Panc1 (cell line): Measurements from ENCODE around the gene ANO2. TPM values are rescaled to one million over a fixed set of nuclear protein-coding genes. Genes with fewer than 3 reads are reported as not detected.

ENCODE experiments used
- ATAC-seq: fragments of 200-7000 bp; cut with Tn5 transposase; 2 replicates; pipeline ENCODE4 v1.9.1; 2020; ENCODE audit warnings: mild to moderate bottlenecking, moderate library complexity
- BruUV-seq: library from RNA; stranded (reverse); fragments of 400-500 nt; replicated peaks from 2 replicates; lab custom pipeline; 2021; lab: Mats Ljungman, UMichigan
- CTCF ChIA-PET: fragments of 300-600 bp; sonication (Branson Sonifier 250); formaldehyde crosslinking; loops from one replicate; lab custom pipeline; 2022; ENCODE audit warnings: antibody characterized with exemption; lab: Charles Lee
- POLR2A ChIA-PET: fragments of 300-600 bp; sonication (Branson Sonifier 250); formaldehyde crosslinking; loops from one replicate; lab custom pipeline; 2022; ENCODE audit warnings: antibody characterized with exemption; lab: Charles Lee
- DNase-seq: peaks from one replicate; pipeline ENCODE4 v3.0.0-alpha.2; 2010; ENCODE audit warnings: low read depth, low spot score
- H3K27ac ChIP-seq: 2 replicates; pipeline ENCODE4 v1.5.1; 2011; ENCODE audit warnings: mild to moderate bottlenecking, low read length, inconsistent platforms
- H3K27me3 ChIP-seq: fragments of 200-500 bp; sonication (Bioruptor generic); 2 replicates; pipeline ENCODE4 v1.6.0; 2014; ENCODE audit warnings: low read length, inconsistent platforms; ENCODE audit not compliant: control insufficient read depth, insufficient read depth
- H3K36me3 ChIP-seq: fragments of 200-500 bp; sonication (Bioruptor generic); 2 replicates; pipeline ENCODE4 v1.5.1; 2014; ENCODE audit warnings: inconsistent platforms, mild to moderate bottlenecking, low read length, moderate library complexity; ENCODE audit not compliant: control insufficient read depth, insufficient read depth
- H3K4me1 ChIP-seq: 2 replicates; pipeline ENCODE4 v1.5.1; 2011; ENCODE audit warnings: inconsistent platforms, mild to moderate bottlenecking, low read length, moderate library complexity; ENCODE audit not compliant: control insufficient read depth, insufficient read depth
- H3K4me3 ChIP-seq, 2 experiments: 2 replicates each; pipeline ENCODE4 v1.5.1; 2011 to 2012; ENCODE audit warnings: low read depth in 2 of 2, low read length in 2 of 2, mild to moderate bottlenecking in 2 of 2, inconsistent platforms in 1 of 2, moderate library complexity in 1 of 2
- H3K9me3 ChIP-seq: fragments of 200-500 bp; sonication (Bioruptor generic); 2 replicates; pipeline ENCODE4 v1.5.1; 2014; ENCODE audit warnings: low read depth, mild to moderate bottlenecking, inconsistent platforms, low read length, moderate library complexity; ENCODE audit not compliant: control insufficient read depth, insufficient read depth
- POLR2AphosphoS5 ChIP-seq: IDR thresholded peaks from 2 replicates; pipeline ENCODE4 v1.6.1; 2012; ENCODE audit warnings: mild to moderate bottlenecking, low read depth, low read length, moderate library complexity
- SIN3A ChIP-seq: IDR thresholded peaks from 2 replicates; pipeline ENCODE4 v1.6.1; 2012; ENCODE audit warnings: low read depth, mild to moderate bottlenecking, low read length, moderate library complexity, borderline replicate concordance; ENCODE audit not compliant: insufficient read depth
- TCF7L2 ChIP-seq: IDR thresholded peaks from 2 replicates; pipeline ENCODE4 v1.6.1; 2011; ENCODE audit warnings: mild to moderate bottlenecking, low read depth, low read length, inconsistent platforms
- in situ Hi-C: cut with HindIII; loops from 2 replicates; pipeline ENCODE4 v1.10.0; 2016; ENCODE audit warnings: low sequenced_read_pairs, low pct_unique_long_range_greater_than_20kb
- intact Hi-C: fragments of 100-400 bp; cut with micrococcal nuclease; formaldehyde crosslinking; loops from one replicate; pipeline ENCODE4 v1.10.0; 2022; ENCODE audit not compliant: unreplicated experiment
- total RNA-seq: library from RNA; stranded (reverse); gene quantifications from one replicate; pipeline ENCODE4 v1.2.1, GENCODE V29; 2021; ENCODE audit not compliant: unreplicated experiment
- TF ChIP-seq, protein P1 (sequence below): fragments of 450-650 bp; IDR thresholded peaks from 2 replicates; pipeline ENCODE4 v1.5.1; 2017; ENCODE audit warnings: mild to moderate bottlenecking
- TF ChIP-seq, protein P2 (sequence below), 2 experiments: IDR thresholded peaks; 2 replicates each; pipeline ENCODE4 v1.6.1; 2011 to 2012; ENCODE audit warnings: low read depth in 2 of 2, control low read depth in 1 of 2, low read length in 1 of 2, mild to moderate bottlenecking in 1 of 2, moderate library complexity in 1 of 2; ENCODE audit not compliant: insufficient read depth in 1 of 2

Gene ANO2
- total RNA-seq, 1 experiment from 2014 or later, result not detected

DNA sequence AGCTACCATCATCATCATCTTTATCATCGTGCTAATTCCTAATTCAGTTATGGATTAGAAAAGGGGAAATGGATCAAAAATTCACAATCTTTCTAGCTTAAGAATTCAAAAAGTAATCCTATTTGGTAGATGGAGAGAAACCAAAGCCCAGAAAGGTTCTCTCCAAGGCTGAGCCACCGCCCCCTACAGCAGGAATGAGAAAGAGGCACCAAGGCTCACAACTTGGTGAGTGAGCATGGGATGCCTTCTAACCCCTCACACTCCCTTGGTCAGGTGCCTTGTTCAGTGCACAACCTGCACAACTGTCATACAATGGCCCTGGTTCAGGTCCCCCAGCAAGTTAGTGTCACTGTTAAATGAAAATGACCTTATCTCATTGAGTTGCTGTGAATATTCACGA is 171.5 kb downstream of the ANO2 start:
- Histone ChIP-seq H3K9me3 (no peaks in the 10 kb centered on the region), H3K36me3 (no peaks in the 10 kb centered on the region), H3K27ac (no peak overlapping the region), H3K4me1 (no peaks in the 10 kb centered on the region), H3K4me3 (no peak overlapping the region), H3K27me3 (no peaks in the 10 kb centered on the region)
- intact Hi-C loops, result no loop called here
- TF ChIP-seq, protein P1, sequence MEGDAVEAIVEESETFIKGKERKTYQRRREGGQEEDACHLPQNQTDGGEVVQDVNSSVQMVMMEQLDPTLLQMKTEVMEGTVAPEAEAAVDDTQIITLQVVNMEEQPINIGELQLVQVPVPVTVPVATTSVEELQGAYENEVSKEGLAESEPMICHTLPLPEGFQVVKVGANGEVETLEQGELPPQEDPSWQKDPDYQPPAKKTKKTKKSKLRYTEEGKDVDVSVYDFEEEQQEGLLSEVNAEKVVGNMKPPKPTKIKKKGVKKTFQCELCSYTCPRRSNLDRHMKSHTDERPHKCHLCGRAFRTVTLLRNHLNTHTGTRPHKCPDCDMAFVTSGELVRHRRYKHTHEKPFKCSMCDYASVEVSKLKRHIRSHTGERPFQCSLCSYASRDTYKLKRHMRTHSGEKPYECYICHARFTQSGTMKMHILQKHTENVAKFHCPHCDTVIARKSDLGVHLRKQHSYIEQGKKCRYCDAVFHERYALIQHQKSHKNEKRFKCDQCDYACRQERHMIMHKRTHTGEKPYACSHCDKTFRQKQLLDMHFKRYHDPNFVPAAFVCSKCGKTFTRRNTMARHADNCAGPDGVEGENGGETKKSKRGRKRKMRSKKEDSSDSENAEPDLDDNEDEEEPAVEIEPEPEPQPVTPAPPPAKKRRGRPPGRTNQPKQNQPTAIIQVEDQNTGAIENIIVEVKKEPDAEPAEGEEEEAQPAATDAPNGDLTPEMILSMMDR, result no peak
- TF ChIP-seq TCF7L2 (no peak), SIN3A (no peak)
- TF ChIP-seq, protein P2, sequence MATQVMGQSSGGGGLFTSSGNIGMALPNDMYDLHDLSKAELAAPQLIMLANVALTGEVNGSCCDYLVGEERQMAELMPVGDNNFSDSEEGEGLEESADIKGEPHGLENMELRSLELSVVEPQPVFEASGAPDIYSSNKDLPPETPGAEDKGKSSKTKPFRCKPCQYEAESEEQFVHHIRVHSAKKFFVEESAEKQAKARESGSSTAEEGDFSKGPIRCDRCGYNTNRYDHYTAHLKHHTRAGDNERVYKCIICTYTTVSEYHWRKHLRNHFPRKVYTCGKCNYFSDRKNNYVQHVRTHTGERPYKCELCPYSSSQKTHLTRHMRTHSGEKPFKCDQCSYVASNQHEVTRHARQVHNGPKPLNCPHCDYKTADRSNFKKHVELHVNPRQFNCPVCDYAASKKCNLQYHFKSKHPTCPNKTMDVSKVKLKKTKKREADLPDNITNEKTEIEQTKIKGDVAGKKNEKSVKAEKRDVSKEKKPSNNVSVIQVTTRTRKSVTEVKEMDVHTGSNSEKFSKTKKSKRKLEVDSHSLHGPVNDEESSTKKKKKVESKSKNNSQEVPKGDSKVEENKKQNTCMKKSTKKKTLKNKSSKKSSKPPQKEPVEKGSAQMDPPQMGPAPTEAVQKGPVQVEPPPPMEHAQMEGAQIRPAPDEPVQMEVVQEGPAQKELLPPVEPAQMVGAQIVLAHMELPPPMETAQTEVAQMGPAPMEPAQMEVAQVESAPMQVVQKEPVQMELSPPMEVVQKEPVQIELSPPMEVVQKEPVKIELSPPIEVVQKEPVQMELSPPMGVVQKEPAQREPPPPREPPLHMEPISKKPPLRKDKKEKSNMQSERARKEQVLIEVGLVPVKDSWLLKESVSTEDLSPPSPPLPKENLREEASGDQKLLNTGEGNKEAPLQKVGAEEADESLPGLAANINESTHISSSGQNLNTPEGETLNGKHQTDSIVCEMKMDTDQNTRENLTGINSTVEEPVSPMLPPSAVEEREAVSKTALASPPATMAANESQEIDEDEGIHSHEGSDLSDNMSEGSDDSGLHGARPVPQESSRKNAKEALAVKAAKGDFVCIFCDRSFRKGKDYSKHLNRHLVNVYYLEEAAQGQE (IDR thresholded peaks at IDR 0.05; ENCODE audit: insufficient read depth in 1 of 2, low read depth in 2 of 2, low read length in 1 of 2), result no peak
- no peak for DNase-seq
- CTCF ChIA-PET, result no interaction called here
- in situ Hi-C loops, result no loop called here
- POLR2A ChIA-PET, result no interaction called here
- ATAC-seq, result no peak
- BruUV-seq, result no TSS peak

DNA sequence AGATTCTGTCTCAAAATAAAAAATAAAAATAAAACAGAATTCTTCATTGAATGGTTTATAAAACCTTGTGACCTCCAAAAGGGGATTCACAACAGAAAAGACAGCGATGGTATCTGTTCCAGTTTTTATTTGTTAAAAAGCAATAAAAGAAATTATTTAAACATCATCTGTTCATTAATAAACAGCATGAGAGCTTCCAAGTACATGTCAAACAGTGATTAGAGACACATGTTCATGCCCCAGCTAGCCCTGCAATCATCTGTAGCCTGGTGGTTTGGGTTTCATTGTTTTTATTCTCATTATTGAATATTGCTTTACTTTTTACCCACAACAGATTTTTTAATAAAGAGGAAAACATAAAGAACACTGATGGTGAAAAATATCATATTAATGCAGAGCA is 173.3 kb downstream of the ANO2 start:
- ChIA-PET POLR2A (no interaction called here), CTCF (no interaction called here)
- H3K4me1 ChIP-seq, result no peaks in the 10 kb centered on the region
- no peak for DNase-seq
- no peaks in the 10 kb centered on the region for H3K27me3 ChIP-seq
- no peak overlapping the region for H3K27ac ChIP-seq
- intact Hi-C loops, result no loop called here
- H3K9me3 ChIP-seq, result no peaks in the 10 kb centered on the region
- no peaks in the 10 kb centered on the region for H3K36me3 ChIP-seq
- BruUV-seq, result no TSS peak
- in situ Hi-C loops, result no loop called here
- no peak for TF ChIP-seq TCF7L2
- TF ChIP-seq, protein P2 (IDR thresholded peaks at IDR 0.05; ENCODE audit: insufficient read depth in 1 of 2, low read depth in 2 of 2, low read length in 1 of 2), result no peak
- TF ChIP-seq POLR2AphosphoS5, result no peak
- TF ChIP-seq, protein P1, result no peak
- H3K4me3 ChIP-seq, result no peak overlapping the region
- ATAC-seq, result no peak
